NCI-H2227 (cell line): ENCODE results near the gene SLC9C2.
"Not testable (repeated sequence)": the region's sequence is repeated elsewhere in the genome, so short reads cannot be mapped to it uniquely, and the experiment has no call there.

Experiments
- DNase-seq: peaks from one replicate; lab custom pipeline; 2025; ENCODE audit not compliant: unreplicated experiment; lab: John Stamatoyannopoulos, UW

The SLC9C2 gene

DNA sequence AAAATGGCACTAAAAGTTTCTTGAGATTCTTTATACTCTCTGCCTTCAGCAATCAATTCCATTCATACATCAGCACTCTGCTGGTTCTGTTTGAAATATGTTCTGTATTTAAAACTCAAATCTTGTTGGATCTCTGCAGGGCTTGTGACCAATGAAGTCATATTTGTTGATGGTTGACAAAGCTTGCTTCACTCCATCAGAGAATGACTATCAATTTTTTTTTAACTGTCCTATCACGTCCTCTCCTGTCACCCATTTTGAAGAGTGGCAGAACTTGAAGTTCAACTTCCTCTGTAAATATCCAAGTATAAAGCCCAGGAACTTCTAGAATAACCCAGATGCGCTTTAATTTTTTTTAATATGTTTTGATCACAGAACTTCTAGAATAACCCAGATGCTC is 114.9 kb downstream of the SLC9C2 start:
- DNase-seq, result no peak

- DNase-seq, result no peak
These were observed 117.5 kb downstream of the SLC9C2 start for GRCh38 chr1:173485401-173485800.

- no peak for DNase-seq
These were observed 118.6 kb downstream of the SLC9C2 start for GRCh38 chr1:173484276-173484675.

DNA sequence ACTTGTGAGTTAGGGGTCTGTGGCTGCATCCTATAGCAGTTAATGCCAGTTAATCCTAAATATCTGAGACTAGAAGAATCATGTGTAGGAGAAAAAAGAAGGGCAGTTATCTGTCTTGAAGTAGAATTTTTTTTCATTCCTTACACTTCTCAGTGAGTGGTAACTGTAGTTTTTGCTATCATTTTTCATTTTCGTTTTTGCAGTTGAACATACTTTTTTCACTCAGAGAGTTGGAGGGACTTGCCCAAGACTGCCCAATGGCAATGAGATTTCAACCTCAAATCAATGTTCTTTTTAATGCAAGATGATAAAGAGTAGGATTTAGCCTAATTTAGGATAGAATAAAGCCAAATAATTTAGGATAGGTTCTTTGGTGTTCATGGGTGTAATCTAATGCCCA is 120.2 kb downstream of the SLC9C2 start:
- DNase-seq, result no peak

DNA sequence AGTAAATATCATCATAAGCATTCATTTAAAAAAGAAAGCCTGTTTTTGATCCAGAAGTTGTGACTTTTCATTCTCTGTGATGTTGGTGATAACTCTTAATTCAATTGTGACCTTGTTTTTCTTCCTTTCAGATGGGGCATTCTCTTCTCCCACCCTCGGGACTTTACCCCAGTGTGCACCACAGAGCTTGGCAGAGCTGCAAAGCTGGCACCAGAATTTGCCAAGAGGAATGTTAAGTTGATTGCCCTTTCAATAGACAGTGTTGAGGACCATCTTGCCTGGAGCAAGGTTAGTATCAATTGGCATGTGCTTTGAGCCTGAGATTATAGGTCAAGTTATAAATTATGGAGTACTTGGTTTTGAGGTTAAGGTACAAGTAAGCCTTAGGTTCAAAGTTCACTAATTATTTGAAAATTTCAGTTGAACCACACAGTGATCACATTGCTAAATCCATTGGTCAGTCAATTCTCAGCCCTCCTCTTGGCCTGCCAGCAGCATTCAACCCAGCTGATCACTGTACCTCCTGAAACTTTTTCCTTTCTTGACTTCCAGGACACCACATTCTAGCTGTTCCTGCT is 121.6 kb downstream of the SLC9C2 start:
- DNase-seq, result no peak

DNA sequence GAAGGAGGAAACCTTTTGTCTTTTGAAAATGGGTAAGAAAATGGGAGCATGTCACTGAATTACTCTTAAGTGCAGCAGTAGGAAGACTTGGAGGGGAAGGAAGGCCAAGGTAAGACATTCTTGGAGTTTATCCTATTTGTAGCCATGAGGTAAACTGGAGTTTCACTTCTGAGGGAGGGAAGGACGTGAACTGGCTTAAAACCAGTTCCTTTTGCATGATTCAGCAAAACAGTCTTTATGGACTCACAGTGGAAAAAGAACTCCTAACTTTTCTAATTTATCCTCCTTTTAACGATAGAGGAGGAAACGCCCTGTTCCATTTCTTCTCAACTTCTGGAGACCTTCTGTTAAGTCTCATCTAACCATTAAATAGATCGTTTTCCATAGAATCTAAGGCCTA is 123.2 kb downstream of the SLC9C2 start:
- no peak for DNase-seq

DNA sequence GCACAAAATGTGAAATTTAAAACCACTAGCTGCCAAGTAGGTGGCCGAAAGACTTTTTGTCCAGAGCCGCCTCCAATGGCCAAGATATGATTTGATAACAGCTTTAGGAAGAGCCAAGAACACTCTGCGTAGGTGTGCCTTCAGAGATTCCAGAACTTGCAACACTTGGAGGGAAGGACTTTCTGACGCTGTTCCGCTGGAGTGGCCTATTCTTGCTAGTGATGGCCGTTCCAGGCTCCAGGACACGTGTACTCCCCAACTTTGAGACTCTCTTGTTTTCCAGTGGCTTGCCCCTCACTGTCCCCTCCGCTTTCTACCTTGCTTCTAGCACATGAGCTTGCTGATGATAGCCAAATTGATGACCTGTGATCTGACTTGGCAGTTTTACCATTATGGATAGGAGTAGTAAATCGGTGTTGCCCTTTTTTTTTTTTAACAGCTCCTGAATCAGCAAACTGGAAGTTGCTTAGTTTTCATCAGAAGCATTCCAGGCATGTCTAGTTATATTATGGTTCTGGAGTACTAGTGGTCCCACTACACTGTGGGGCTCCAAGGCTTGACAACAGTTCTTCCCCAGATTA is 124.7 kb downstream of the SLC9C2 start:
- peak; percentile 40 for DNase-seq

DNA sequence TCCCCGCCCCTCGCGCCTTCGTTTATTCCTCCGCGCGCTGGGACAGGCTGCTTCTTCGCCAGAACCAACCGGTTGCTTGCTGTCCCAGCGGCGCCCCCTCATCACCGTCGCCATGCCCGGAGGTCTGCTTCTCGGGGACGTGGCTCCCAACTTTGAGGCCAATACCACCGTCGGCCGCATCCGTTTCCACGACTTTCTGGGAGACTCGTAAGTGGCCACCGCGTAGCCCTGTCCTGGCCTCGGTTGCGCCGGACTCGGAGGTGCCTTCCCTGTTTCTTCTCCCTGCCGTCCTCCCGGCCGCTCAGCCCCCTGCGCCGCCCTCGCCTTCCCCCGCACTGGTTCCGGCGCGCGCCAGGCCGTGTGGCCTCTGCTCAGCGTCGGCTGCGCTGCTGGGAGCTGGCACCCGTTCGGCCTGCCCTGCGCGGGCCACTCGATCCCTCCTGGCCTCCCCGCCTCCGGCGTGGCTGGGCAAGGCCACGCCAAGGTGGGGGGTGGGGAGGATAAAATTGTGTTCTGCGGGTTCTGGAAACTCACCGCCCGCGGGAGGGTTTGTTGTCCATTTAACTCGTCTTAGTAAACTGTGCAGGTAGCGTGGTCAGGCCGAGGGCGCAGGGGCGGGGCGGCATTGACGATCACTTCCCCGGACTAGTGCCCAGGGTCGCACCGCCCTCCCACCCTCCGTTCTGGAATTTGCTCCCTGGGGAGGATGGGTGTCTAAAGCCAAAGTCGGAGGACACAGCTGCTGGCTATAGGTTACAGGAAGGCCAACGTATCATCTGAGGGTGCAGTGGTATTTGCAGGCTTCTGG is 125.4 kb downstream of the SLC9C2 start, which contains the start of gene PRDX6:
PRDX6 (plus strand) TSS at position 50 of the 808 bp plus-strand sequence; CDS start at position 113, 63 bp downstream.
- DNase-seq, result peak; percentile 81

DNA sequence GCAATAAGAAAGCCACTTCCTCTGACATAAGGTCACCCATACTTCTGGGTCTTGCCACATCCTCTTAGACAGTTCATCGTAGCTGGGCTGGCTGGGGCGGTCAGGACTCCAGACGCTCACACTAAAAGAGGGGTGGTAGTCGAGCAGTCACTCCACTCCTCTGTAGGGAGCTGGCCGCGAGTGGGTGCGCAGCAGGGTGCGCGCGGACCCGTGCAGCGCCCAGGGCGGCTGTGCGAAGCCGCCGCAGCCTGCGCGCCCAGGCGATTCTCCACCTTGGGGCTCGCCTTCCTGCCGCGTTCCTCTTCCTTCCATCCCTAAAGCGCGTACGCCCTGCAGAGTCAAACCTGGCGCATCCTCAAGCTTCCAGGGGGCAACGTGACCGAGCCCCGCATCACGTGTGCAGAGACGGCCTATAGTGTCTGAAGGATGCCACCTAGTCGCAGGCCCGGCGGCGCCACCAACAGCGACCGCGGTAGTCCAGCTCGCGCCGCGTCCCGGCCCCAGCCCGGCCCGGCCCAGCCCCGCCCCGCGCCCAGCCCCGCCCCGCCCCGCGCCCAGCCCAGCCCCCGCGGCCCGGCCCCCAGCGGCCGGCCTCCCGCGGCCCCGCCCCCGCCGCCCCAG is 126.1 kb downstream of the SLC9C2 start:
- DNase-seq, result peak; percentile 95

DNA sequence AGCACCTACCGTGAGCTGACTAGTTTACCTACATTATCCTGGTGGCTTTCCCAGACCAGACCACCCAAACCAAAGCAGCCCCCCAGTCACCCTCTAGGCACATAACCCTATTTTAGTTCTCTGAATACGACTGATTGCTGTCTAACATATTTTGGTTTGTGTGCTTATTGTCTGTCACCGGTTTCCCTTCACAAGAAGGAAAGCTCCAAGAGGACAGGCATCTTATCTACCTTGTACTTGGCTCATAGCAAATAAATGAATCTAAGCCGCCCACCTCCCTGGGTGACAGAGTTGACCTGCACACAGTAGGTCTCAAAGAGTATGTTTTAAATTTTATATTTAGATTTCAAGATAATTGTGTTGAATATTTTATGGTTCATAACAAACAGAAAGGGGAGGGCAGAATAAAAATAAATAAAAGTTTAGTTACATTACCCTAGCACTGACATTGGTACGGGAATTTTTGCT is 126.6 kb downstream of the SLC9C2 start:
- no peak for DNase-seq

DNA sequence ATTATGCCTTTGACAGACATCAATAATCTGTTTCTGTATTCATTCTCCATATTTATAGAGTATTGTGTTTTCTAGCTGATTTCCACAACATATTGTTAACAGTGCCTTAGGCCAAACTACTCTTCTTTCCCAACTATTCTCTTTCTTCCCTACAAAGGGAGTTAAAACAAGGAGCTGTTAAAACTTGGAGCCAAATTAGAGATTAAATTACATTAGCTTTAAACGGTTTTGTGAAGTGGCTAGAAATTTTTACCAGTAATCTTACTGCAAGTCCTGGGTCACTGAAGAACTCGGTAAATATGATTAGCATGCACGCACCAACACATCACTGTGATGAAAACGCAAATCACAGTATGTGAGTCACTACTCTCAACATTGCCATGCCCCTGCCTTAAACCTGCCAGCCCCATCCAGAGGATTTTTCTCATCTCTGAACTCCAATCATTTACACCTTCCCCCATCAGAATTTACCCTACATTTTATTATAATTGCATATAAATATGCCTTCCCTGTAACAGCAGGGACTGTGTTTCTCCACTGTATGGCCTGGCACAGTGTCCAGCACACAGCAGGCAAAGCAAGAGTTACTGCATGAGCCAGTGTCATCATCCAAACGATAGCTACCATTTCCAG is 127.2 kb downstream of the SLC9C2 start:
- DNase-seq, result peak; percentile 22

DNA sequence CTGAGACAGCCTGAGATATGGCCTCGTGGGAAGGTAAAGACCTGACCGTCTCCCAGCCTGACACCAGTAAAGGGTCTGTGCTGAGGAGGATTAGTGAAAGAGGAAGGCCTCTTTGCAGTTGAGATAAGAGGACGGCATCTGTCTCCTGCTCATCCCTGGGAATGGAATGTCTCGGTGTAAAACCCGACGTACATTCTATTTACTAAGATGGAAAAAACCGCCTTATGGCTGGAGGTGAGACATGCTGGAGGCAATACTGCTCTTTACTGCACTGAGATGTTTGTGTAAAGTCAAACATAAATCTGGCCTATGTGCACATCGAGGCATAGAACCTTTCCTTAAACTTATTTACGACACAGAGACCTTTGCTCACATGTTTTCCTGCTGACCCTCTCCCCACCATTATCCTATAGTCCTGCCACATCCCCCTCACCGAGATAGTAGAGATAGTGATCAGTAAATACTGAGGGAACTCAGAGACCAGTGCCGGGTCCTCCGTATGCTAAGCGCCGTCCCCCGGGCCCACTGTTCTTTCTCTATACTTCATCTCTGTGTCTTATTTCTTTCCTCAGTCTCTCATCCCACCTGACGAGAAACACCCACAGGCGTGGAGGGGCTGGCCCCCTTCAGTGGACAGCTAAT is 128.0 kb downstream of the SLC9C2 start:
- not testable (repeated sequence) for DNase-seq

DNA sequence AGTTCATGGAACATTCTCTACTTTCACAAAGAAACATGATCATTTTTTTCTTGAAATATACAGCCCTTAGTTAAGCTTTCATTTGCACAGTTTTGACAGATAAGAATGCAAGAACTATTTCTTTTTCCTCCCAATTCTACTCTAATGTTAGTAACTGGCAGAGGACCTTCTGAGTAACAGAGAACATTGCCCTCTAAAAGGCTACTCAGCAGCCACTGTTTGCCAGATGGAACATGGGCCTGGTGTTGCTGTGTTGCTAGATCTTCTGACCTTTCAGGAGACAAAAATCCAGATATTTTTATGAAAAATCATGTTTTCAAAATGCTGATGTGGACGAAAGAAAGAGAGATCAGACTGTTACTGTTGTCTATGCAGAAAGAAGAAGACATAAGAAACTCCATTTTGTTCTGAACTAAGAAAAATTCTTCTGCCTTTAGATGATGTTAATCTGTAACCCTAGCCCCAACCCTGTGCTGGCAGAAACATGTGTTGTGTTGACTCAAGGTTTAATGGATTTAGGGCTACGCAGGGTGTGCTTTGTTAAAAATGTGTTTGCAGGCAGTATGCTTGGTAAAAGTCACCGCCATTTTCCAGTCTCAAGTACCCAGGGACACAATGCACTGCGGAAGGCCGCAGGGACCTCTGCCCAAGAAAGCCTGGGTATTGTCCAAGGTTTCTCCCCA is 128.6 kb downstream of the SLC9C2 start:
- no peak for DNase-seq

- DNase-seq, result no peak
These were observed 129.3 kb downstream of the SLC9C2 start for GRCh38 chr1:173473599-173474011.

- DNase-seq, result no peak
These were observed 132.3 kb downstream of the SLC9C2 start for GRCh38 chr1:173470608-173471007.

DNA sequence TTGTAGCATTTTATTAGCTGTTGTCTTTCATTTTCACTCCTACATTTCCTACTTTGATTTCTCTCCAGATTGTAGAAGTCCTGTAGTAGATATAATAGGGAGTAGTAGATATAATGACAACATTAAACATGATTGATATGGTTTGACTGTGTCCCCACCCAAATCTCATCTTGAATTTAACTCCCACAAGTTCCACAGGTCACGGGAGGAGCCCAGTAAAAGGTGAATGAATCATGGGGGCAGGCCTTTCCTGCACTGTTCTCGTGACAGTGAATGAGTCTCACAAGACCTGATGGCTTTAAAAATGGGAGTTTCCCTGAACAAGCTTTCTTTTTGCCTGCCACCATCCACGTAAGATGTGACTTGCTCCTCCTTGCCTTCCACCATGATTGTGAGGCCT is 133.2 kb downstream of the SLC9C2 start:
- DNase-seq, result no peak

DNA sequence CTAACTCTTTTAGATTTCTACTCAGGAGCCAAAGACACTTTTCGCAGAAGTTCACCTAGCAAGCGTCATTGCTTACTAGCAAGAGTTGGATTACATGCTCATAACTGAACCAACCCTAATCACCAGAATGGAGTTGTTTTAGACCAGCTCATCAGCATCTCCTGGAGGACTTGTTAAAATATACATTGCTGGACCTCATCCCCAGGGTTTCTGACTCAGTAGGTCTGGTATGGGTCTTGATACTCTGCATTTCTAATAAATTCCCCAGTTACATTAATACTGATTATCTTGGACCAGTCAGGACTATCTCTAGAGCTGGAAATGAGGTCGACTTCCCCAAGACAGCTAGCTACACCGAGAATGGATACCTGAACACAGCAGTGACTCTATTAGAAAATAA is 135.4 kb downstream of the SLC9C2 start:
- no peak for DNase-seq

GRCh38 chr1:173464185-173464584 is 138.7 kb downstream of the SLC9C2 start:
- DNase-seq, result not testable (repeated sequence)

GRCh38 chr1:173462666-173463065 is 140.2 kb downstream of the SLC9C2 start:
- DNase-seq, result not testable (repeated sequence)

GRCh38 chr1:173459885-173460284 is 143.0 kb downstream of the SLC9C2 start:
- no peak for DNase-seq
